GM18508 (cell line): ENCODE data around the gene FEN1.

Experiments
- ATAC-seq: cut with Tn5 transposase; IDR thresholded peaks from one replicate; pipeline ENCODE4 v1.9.1; 2021; ENCODE audit warnings: moderate number of reproducible peaks; ENCODE audit not compliant: insufficient read depth, unreplicated experiment

The FEN1 gene

DNA sequence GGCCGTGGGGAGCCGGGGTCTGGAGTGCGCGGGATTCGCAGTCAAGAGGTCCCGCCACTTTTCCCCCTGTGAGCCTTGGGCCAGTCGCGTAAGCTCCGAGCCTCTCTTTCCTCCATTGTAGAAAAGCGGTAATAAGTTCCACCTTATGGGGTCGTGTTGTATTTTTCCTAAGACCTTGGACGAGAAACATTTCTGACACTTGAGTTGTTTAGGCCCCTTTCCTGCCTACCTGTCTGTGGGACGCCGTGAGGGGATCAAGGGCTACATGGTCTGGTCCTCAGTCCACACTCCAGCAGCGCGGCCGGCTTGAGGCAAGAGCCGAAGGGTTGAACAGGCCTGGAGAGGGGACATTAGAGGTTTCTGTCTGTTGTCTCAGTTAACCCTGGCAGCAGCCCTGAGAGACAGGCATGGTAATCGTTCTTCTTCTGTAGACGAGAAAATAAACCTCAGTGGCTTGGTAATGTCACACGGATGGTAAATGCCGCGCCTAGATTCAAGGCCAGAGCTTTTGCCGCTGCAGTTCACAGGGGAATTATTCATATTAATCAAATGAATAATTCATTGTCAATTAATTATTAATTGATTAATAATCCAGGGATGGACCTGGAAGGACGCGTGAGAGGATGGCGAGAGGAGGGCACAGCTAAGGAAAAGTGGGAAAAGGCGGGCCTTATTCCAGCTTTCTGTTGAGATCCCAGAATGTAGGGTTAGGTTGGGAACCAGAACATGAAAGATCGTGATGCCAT is 545 bp downstream of the FEN1 start:
- ATAC-seq: no peak

DNA sequence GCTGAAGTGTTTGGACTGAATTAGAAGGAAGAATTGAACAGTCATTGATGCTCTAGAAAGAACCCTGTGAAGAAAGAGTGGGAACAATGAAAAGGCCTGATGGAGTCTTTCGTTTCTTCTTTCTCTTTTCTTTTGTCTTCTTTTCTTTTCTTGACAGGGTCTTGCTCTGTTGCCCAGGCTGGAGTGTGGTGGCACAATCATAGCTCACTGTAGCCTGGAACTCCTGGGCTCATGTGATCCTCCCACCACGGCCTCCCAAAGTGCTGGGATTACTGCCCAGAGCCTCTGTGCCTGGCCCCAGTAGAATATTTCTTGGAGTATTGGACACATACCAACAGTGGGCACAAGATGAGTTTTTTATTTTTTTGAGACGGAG is 1.1 kb downstream of the FEN1 start:
- no peak for ATAC-seq

DNA sequence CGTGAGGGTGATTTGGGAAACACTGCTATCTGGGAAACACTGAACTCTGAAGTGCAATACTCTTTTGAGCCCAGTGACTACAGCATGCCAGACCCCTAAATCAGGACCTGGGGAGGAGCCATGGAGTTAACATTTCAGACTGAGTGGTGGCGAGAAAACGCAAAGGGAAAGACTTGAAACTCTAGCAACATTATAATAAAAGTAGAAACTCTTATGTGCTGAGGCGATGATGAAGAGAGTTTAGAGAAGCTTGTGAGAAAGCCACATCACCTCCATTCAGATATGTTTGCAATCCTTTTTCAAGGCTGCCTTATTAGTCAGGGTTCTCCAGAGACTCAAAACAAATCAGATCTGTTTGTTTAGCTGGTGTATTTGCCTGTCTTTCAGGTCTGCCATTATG is 1.9 kb downstream of the FEN1 start:
- no peak for ATAC-seq

GRCh38 chr11:61795459-61795858 is 2.7 kb downstream of the FEN1 start:
- ATAC-seq: no peak

GRCh38 chr11:61795876-61796526 is 3.3 kb downstream of the FEN1 start:
- no peak for ATAC-seq

GRCh38 chr11:61797263-61797944 is 4.7 kb downstream of the FEN1 start:
- ATAC-seq: no peak

- no peak for ATAC-seq
These were observed 7.1 kb downstream of the FEN1 start for GRCh38 chr11:61799665-61800284.

DNA sequence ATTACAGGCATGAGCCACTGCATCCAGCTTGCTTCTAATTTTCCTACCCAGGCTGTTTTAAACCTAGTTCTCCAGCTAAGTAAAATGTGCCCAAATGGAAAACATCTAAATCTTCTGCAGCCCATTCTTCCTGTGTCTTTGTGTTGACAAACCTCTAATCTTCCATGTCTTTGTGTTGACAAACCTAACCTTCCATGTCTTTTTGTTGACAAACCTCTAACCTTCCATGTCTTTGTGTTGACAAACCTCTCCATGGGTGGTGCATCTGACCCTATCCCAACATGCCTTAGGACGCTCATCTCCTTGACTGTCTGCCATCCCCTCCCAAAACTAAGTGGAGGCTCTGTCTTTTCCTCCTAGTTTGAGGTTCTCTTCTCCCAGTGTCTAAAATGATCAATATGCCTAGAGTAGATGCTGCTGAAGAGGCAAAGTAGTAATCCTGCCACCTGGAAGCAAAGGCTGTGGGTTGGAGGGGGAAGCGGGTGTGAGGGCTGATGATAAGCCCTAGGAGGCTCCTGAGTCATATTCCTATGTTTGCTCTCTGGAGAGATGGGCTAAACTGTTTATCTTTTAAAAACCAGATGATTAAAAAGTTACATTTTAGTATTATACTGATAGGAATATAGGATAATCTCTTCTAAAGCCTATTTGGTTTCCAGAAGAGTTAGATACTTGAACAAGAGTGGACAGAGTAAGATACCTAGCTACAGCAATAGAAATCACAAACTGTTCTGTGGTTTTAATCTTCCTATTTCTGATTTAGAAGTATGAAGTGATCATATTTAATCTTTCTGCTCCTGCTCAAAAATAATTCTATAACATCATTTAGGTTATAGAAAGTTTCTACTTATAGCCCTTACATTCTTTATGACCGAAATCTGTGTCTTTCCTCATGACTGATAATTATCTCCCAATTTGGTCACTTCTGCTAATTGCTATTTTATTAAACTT is 7.9 kb downstream of the FEN1 start:
- no peak for ATAC-seq

DNA sequence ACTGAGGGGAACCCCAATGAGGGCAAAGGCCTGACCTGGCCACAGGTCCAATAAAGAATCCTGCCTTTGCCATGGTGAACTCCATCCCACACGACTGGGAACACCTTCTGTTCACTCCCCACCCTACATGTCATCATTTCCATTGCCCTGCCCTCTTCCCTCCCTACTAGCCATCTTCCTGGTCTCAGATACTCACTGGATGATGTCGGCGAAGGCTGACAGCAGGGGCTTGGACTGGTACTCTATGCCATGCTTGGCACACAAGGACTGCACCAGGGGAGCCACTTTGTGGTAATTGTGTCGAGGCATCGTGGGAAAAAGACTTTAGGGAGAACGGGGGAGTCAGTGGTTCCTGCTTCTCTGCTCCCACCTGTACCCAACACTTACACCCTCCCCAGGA is 9.9 kb downstream of the FEN1 start:
- ATAC-seq: no peak

DNA sequence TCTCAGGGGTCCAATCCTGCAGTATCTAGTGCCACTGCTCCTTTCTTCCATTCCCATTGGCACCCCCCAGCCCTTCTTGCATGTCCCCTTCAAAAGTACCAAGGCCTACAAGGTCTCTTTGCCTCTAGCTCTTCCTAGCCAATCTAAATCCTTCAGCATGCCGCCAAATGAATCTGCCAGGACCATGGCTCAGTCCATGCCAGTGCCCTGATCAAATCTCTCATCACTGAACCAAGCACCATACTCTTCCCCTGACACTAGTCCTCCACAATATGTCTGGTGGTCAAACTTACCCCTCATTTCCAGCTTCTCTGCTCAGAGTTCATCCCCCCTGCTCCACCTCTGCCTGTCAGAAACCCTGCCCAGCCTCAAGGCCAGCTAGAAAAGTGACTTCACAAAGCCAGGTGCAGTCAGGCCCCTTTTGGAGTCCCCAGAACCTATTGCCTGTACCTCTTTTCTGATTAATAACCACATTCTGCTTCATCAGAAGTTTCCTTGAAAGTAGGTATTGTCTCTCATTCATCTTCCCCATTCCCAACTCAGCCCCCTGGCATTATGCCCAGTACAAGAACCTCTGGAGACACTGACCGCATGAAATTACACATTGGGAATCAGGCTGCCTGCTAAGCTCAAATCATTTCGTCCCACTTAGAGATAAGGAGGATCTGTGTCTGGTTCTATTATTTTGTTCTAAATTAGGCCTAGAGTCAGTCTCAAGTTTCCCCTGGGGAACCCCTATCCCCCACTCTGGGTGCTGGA is 11.4 kb downstream of the FEN1 start:
- ATAC-seq: no peak

GRCh38 chr11:61805146-61805545 is 12.4 kb downstream of the FEN1 start:
- no peak for ATAC-seq

- ATAC-seq: no peak
These were observed 14.1 kb downstream of the FEN1 start for GRCh38 chr11:61806785-61807184.

GRCh38 chr11:61810671-61811175 is 18.0 kb downstream of the FEN1 start:
- no peak for ATAC-seq

GRCh38 chr11:61811831-61812230 is 19.1 kb downstream of the FEN1 start:
- ATAC-seq: no peak

GRCh38 chr11:61812736-61813411 is 20.2 kb downstream of the FEN1 start:
- no peak for ATAC-seq

GRCh38 chr11:61814247-61814957 is 21.7 kb downstream of the FEN1 start:
- no peak for ATAC-seq

DNA sequence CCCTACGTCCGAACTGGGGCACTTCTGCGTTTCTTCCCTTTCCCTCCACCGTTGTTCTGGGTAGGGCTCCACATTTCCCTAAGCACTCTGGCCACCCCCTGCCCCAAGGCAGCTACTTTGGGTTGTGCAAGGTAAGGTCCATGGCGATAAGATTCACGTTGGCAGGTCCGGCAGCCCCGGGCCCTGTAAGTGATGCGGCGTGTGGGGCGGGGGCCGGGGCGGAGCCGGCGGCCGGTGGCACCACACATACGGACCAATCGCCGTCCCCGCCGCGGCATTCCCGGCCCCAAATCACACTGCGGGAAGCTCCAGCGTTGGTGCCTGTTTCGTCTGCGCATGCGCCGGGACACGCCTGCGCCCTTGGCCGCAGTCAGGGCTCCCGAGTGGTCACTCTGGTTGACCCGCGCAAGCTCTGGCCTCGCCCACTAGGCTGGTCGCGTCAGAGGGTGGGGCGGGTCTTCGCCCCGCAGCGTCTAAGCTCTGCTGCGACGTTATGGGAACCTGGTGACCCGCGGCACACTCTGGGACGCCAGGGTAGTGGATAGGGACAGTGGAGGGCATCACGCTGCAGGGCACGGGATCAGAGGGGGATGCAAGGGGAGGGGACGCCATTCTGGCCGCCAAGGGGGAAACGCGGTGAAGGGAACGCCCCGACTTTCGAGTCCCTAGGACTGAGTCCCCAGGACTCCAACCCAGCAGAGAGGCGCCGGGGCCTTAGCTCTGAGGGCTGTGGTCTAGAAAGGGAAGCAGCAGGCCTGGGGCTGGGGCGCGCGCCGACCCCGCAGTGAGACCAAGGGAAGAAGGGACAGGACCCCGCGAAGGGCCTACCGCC is 22.5 kb downstream of the FEN1 start:
- ATAC-seq: no peak
